Right hindlimb (tissue), 1 donor: ENCODE results near the gene ZNF768.
"Not testable (repeated sequence)": the region's sequence is repeated elsewhere in the genome, so short reads cannot be mapped to it uniquely, and the experiment has no call there.

Source experiments
- DNase-seq: peaks from one replicate; pipeline ENCODE4 v3.0.0-alpha.2; 2018

The ZNF768 gene

GRCh38 chr16:30509081-30509765, 17.1 kb downstream of the ZNF768 start:
- no peak for DNase-seq

- DNase-seq = no peak
Measured at GRCh38 chr16:30503403-30504296, 22.7 kb downstream of the ZNF768 start.

DNA sequence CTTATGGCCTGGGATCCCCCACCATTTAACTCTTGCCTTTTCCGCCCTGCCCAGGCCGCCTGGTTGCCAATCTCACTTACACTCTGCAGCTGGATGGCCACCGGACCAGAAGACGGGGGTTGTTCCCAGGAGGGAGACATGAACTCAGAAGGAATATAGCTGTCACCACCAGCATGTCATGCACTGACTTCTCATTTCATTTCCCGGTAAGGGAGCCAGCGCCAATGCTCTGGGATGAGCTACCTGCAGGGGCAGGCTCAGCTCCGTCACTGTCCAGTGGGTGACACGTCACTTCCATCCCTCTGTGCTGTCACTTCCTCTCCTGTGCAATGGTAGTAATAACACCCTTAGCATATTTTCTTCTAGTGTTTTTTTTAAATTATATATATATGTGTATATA, 27.1 kb downstream of the ZNF768 start:
- no peak for DNase-seq

DNA sequence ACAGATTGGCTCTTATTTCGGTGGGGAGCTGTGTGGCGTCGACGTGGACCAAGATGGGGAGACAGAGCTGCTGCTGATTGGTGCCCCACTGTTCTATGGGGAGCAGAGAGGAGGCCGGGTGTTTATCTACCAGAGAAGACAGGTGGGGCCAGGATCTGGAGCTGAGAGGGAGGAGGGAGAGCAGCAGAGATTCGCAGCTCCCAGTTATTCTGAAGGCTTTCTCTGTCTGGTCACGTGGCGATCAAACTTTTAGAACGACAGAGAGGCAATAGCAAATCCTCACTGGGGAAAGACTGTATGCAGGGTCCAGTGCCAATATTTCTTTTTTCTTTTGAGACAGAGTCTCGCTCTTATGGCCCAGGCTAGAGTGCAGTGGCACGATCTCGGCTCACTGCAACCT, 31.7 kb downstream of the ZNF768 start:
- DNase-seq = no peak

GRCh38 chr16:30493941-30494488, 32.4 kb downstream of the ZNF768 start:
- no peak for DNase-seq

DNA sequence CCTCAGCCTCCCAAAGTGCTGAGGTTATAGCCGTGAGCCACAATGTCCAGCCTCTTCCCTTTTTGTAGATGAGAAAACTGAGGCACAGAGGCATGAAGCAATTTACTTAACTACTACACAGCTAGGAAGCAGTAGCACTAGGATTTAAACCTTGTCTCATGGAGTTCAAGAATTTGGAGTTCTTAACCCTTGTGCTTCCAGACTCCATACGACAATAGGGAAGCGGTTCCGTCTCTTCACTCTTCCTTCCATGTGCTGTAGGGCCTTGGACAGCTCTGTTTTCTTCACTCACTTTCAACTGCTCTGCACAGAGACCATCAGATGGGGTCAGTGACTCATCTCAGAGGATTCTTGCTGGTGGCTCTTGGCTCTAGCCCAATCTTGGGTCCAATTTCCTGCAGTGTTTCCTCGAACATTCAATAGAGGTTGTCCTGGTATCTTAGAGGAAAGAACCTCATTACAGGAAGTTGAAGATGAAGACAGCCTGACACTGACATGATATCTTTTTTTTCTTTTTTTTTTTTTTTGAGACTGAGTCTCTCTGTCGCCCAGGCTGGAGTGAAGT, 34.5 kb downstream of the ZNF768 start:
- no peak for DNase-seq

- DNase-seq = no peak
Measured at GRCh38 chr16:30491229-30491628, 35.1 kb downstream of the ZNF768 start.

DNA sequence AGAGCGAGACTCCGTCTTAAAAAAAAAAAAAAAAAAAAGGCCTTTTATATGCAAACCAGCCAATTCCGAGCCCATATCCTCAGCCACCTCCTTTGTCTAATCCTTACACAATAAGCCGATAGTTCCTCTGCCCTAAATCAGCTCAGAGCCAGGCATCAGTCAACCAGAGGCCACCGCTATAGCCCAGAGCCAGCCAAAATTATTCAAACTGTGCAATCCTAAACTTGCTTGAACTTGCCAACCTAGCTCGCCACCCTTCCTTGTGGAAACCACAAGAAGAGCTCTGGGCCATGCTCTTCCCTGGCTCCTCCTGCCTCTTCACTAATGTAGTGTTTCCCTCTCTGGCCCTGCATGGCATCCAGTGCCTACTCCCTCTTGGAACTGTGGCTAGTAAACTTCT, 36.2 kb downstream of the ZNF768 start:
- no peak for DNase-seq

- no peak for DNase-seq
Measured at GRCh38 chr16:30488764-30489605, 37.4 kb downstream of the ZNF768 start.

- DNase-seq = no peak
Measured at GRCh38 chr16:30485818-30486436, 40.4 kb downstream of the ZNF768 start.

DNA sequence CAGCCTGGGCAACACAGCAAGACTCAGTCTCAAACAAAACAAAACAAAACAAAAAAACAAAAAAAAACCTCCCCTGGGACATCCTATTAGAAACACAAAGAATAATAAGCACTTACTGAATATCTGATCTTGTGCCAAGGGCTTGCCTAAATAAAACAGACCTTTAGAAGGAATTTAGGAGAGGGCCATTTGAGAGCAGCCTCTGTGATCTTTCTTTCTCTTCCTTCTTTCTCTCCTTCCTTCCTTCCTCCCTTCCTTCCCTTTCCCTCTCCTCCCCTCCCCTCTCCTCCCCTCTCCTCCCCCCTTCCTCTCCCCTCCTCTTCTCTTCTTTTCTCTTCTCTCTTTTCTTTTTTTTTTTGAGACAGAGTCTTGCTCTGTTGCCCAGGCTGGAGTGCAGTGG, 41.5 kb downstream of the ZNF768 start:
- no peak for DNase-seq

- no peak for DNase-seq
Measured at GRCh38 chr16:30482366-30482765, 44.0 kb downstream of the ZNF768 start.

DNA sequence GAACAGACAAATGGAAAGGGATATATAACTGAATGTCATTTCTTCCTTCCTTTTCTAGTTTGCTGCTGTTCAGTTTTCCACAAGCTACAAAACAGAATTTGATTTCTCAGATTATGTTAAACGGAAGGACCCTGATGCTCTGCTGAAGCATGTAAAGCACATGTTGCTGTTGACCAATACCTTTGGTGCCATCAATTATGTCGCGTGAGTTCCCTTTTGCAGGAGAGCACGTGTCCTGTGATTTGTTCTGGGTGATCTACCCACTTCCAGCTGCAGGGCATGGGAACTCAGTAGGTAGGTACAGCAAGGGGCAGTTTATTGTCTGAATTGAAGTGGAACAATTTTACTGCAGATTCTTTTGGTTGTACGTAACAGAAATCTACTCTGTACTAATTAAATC, 45.0 kb downstream of the ZNF768 start:
- no peak for DNase-seq

DNA sequence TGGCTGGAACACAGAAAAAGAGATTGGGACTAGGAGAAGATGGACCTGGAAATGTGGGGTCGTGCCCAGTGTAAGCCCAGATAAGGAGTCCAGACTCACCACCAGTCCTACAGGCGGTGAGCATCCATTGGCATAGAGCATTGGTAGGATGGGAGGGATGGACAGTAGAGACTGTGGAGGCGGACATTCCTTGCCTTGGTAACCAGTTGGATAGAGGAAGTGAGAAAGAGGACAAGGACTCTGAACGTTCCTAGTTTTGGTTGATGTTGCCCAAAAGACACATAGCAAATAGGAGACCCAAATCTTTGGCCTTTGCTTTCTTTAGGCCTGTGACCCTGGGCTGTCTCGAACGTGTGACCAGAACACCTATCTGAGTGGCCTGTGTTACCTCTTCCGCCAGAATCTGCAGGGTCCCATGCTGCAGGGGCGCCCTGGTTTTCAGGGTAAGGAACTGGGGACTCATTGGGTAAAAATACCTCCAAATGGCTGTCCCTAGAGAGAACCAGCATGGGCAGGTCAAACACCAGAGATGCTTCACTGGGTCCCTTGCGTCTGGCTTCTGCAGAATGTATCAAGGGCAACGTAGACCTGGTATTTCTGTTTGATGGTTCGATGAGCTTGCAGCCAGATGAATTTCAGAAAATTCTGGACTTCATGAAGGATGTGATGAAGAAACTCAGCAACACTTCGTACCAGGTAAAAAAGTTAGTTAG, 47.4 kb downstream of the ZNF768 start:
- DNase-seq = no peak

- DNase-seq = not testable (repeated sequence)
Measured at GRCh38 chr16:30477773-30478172, 48.6 kb downstream of the ZNF768 start.

- no peak for DNase-seq
Measured at GRCh38 chr16:30476991-30477390, 49.4 kb downstream of the ZNF768 start.

GRCh38 chr16:30474684-30475083, 51.7 kb downstream of the ZNF768 start:
- no peak for DNase-seq

- DNase-seq = no peak
Measured at GRCh38 chr16:30474074-30474452, 52.3 kb downstream of the ZNF768 start.
